GM23248 (cell line): ENCODE data around the gene KCNA3.

Experiments
- EZH2 ChIP-seq: fragments of 200-600 bp; sonication (generic); IDR thresholded peaks from 2 replicates; pipeline ENCODE4 v1.6.1; 2018; ENCODE audit warnings: antibody characterized with exemption, mild to moderate bottlenecking; ENCODE audit not compliant: insufficient read depth, poor library complexity, severe bottlenecking
- EZH2phosphoT487 ChIP-seq: fragments of 200-600 bp; sonication (generic); IDR thresholded peaks from 2 replicates; pipeline ENCODE4 v1.6.1; 2018; ENCODE audit warnings: antibody characterized with exemption, moderate library complexity, mild to moderate bottlenecking, low read depth; ENCODE audit not compliant: insufficient read depth

- TF ChIP-seq EZH2 (no peak), EZH2phosphoT487 (no peak)
Measured at GRCh38 chr1:110675060-110675791, 486 bp upstream of the KCNA3 start.
